Ovary (tissue), 3 donors: ENCODE results near the gene AMY1A.
"Not testable (repeated sequence)": the region's sequence is repeated elsewhere in the genome, so short reads cannot be mapped to it uniquely, and the experiment has no call there.

Source experiments
- CTCF ChIP-seq, 3 donors: fragments of 450-650 bp in 2 of 3; fragments of 200-600 bp in 1 of 3; IDR thresholded peaks; one replicate each; pipeline versions ENCODE4 v1.5.1 to v1.8.0; 2016 to 2022; ENCODE audit warnings: antibody characterized with exemption in 3 of 3, mild to moderate bottlenecking in 1 of 3
- EP300 ChIP-seq: sonication (generic); formaldehyde crosslinking; IDR thresholded peaks from one replicate; pipeline ENCODE4 v1.6.1; 2017; ENCODE audit warnings: antibody characterized with exemption
- POLR2A ChIP-seq: fragments of 450-650 bp; IDR thresholded peaks from one replicate; pipeline ENCODE4 v1.6.1; 2017; ENCODE audit warnings: antibody characterized with exemption, mild to moderate bottlenecking, moderate library complexity
- donor health status: DM: no; HTN: no; CAD: no.

GRCh38 chr1:103676335-103676734 is 20.8 kb downstream of the AMY1A start:
- TF ChIP-seq POLR2A; CTCF (IDR thresholded peaks at IDR 0.05); EP300: not testable (repeated sequence)
